ENCODE results near the gene MAMLD1. TPM values are rescaled to one million over a fixed set of nuclear protein-coding genes. Genes with fewer than 3 reads are reported as not detected.

Gene MAMLD1
- total RNA-seq = 5.6 TPM

GRCh38 chrX:150362599-150363481 is at the start of gene MAMLD1:
Gene MAMLD1, plus strand, starts transcription at chrX:150363317. Its CDS starts 82,200 bp downstream, at chrX:150445517.

Other genes with a start within 250 kb of the MAMLD1 start
- gene MTM1, start 205.3 kb downstream of the MAMLD1 start, total RNA-seq = 13.8 TPM

Measured in parietal lobe (tissue), 1 donor.